HFF-Myc (cell line): ENCODE measurements around the gene ACADM.
"Not testable (repeated sequence)": the region's sequence is repeated elsewhere in the genome, so short reads cannot be mapped to it uniquely, and the experiment has no call there.

Source experiments
- DNase-seq: peaks from one replicate; pipeline ENCODE4 v3.0.0-alpha.2; 2011; ENCODE audit warnings: low read depth; ENCODE audit errors: extremely low read depth
- H3K4me3 ChIP-seq: replicated peaks from 2 replicates; pipeline ENCODE4 v1.5.1; 2011; ENCODE audit warnings: low read depth, mild to moderate bottlenecking, control low read depth, low read length
- TF ChIP-seq, protein P1 (sequence below): IDR thresholded peaks from 2 replicates; pipeline ENCODE4 v1.5.1; 2012; ENCODE audit warnings: mild to moderate bottlenecking, low read depth, low read length, control low read depth; ENCODE audit errors: missing control alignments

Gene ACADM

DNA sequence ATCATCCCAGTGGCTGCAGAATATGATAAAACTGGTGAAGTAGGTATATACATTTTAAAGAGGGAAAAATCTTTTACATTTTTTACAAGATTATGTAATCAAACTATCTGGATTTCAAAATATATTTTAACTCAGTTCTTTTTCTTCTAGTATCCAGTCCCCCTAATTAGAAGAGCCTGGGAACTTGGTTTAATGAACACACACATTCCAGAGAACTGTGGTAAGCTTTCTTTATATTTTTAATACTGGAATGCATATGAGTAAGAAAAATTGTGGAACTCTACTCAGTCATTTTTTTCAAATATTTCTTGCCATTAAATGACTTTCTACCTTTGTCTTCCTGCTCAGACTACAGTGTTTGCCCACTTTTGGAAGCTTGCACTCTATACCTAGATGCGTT, 8.2 kb downstream of the ACADM start:
- TF ChIP-seq, protein P1, sequence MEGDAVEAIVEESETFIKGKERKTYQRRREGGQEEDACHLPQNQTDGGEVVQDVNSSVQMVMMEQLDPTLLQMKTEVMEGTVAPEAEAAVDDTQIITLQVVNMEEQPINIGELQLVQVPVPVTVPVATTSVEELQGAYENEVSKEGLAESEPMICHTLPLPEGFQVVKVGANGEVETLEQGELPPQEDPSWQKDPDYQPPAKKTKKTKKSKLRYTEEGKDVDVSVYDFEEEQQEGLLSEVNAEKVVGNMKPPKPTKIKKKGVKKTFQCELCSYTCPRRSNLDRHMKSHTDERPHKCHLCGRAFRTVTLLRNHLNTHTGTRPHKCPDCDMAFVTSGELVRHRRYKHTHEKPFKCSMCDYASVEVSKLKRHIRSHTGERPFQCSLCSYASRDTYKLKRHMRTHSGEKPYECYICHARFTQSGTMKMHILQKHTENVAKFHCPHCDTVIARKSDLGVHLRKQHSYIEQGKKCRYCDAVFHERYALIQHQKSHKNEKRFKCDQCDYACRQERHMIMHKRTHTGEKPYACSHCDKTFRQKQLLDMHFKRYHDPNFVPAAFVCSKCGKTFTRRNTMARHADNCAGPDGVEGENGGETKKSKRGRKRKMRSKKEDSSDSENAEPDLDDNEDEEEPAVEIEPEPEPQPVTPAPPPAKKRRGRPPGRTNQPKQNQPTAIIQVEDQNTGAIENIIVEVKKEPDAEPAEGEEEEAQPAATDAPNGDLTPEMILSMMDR: no peak
- no peak overlapping the region for H3K4me3 ChIP-seq
- no peak for DNase-seq

DNA sequence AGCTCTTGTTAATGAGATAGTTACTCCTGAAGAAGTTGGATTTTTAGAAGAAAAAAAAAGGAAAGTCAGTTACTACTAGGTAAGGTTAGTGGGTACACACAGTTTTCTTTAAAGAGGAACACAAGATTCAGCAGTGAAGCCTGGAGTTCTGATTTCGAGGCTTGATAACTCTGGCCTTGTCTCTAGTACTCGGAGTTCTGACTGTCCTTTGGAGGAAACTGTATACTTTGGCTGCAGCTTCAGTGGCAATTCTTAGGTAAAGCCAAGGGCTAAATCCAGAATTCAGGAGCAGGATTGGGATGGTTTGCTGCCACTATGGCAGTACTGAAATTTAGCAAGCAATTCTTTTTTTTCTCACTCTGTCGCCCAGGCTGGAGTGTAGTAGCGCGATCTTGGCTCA, 9.2 kb downstream of the ACADM start:
- no peak overlapping the region for H3K4me3 ChIP-seq
- DNase-seq: no peak
- TF ChIP-seq, protein P1: no peak

DNA sequence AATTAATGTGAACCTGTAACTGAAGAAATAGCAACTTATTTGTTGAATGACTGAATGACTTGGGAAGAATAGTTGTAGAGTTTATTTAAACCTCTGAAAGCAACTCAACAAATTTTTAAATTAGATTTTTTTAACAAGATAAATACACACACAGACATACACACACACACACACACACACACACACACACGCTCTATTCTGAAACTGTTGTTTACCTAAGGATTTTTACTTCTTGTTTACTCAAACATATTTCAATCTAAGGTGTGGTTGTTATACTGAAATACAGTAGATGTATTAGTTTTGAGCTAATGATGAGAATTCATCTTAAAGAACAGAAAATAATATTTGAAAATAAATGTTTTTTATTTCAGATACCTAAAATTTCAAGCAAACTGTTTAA, 11.5 kb downstream of the ACADM start:
- TF ChIP-seq, protein P1: no peak
- H3K4me3 ChIP-seq: no peak overlapping the region
- no peak for DNase-seq

DNA sequence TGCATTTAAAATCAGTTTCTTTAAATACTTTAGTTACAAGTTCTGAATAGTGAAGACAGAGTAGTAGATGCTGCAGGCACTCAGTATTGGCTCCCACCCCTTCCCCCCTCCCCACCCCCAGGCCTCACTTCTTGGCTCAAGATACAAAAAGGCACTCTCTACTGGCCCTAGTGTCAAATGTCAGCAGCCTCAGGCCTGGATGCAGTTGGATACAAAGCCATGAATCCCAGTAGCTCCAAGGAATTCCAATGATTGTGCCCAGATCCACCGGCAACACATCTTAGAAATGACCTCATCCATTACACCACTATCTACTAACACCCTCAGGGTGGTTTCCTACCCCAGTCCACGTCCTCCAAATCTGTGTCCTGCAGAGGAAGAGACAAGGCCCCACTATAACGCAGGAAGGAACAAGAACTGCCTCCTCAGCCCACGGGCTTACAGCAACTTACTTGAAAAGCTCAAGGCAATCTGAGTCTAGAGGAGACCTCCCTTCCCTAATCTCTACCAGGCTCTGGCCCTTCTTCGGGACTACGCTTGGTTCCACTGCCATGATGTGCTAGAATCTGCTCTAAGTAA, 17.6 kb downstream of the ACADM start:
- TF ChIP-seq, protein P1: no peak
- H3K4me3 ChIP-seq: no peak overlapping the region
- DNase-seq: no peak

DNA sequence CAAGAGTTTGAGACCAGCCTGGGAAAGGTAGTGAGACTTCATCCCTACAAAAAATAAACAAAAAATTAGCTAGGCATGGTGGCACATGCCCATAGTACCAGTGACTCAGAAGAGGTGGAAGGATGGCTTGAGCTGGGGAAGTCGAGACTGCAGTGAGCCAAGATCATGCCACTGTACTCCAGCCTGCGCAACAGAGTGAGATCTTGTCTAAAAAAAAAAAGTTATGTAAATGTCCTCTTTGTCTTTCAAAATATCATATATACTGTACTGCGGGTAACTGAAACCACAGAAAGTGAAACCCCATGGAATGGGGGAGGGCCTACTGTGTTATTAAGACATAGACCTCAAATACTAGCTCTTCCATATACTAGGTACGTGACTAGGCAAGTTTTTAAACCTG, 20.8 kb downstream of the ACADM start:
- H3K4me3 ChIP-seq: no peak overlapping the region
- DNase-seq: no peak
- TF ChIP-seq, protein P1: no peak

DNA sequence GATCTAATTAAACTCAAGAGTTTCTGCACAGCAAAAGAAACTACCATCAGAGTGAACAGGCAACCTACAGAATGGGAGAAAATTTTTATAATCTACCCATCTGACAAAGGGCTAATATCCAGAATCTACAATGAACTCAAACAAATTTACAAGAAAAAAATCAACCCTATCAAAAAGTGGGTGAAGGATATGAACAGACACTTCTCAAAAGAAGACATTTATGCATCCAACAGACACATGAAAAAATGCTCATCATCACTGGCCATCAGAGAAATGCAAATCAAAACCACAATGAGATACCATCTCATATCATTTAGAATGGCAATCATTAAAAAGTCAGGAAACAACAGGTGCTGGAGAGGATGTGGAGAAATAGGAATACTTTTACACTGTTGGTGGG, 32.7 kb downstream of the ACADM start:
- not testable (repeated sequence) for DNase-seq, H3K4me3 ChIP-seq

DNA sequence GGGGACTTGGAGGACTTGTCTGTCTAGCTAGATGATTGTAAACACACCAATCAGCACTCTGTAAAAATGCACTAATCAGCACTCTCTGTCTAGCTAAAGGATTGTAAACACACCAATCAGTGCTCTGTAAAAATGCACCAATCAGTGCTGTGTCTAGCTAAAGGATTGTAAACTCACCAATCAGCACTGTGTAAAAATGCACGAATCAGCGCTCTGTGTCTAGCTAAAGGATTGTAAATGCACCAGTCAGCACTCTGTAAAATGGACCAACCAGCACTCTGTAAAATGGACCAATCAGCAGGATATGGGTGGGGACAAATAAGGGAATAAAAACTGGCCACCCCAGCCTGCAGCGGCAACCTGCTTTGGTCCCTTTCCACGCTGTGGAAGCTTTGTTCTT, 34.0 kb downstream of the ACADM start:
- not testable (repeated sequence) for DNase-seq, H3K4me3 ChIP-seq

DNA sequence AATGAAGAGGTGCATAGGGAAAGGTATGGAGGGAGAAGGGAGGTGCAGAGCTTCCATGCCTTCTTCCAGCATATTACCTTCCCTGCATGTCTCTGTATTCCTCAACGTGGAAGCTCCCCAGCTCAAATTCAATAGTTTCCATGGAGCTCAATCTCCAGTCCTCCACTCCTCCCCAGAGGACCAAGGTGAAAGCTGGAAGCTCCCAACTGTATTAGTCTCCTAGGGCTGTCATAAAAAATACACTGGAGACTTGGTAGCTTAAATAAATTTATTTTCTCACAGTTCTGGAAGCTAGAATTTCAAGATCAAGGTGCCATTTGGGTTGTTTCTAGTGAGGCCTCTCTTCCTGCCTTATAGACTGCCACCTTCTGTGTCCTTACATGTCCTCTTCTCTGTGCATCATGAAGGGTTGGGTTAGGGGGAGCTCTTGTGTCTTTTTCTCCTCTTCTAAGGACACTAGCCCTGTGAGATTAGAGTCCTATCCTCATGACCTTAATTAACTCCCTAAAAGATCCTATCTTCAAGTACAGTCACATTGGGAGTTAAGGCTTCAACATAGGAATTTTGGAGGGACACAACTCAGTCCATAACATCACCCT, 39.6 kb downstream of the ACADM start:
- TF ChIP-seq, protein P1: no peak
- DNase-seq: no peak
- H3K4me3 ChIP-seq: no peak overlapping the region
